Thyroid gland (tissue), 4 donors: Measurements from ENCODE around the gene LRRN3. TPM values are rescaled to one million over a fixed set of nuclear protein-coding genes. Genes with fewer than 3 reads are reported as not detected.
"Not testable (repeated sequence)": the region's sequence is repeated elsewhere in the genome, so short reads cannot be mapped to it uniquely, and the experiment has no call there.

Source experiments
- DNase-seq, 2 donors: peaks; one replicate each; pipeline ENCODE4 v3.0.0-alpha.2; 2019
- H3K27ac ChIP-seq, 3 donors: fragments of 200-600 bp; sonication (generic); 1 replicate in 2 of 3; 2 replicates in 1 of 3; pipeline ENCODE4 v1.5.1; 2016 to 2019; ENCODE audit warnings: mild to moderate bottlenecking in 1 of 3, moderate library complexity in 1 of 3
- H3K27me3 ChIP-seq: fragments of 200-600 bp; sonication (generic); one replicate; pipeline ENCODE4 v1.5.1; 2019
- H3K36me3 ChIP-seq, 2 donors: fragments of 200-600 bp; sonication (generic); one replicate each; pipeline ENCODE4 v1.5.1; 2016 to 2019
- H3K4me1 ChIP-seq, 2 donors: fragments of 200-600 bp; sonication (generic); one replicate each; pipeline ENCODE4 v1.5.1; 2017 to 2019
- H3K4me3 ChIP-seq, 3 donors: fragments of 200-600 bp; sonication (generic); replicated peaks in 1 of 3; 1 replicate in 2 of 3; 2 replicates in 1 of 3; pipeline ENCODE4 v1.5.1; 2016; ENCODE audit warnings: mild to moderate bottlenecking in 1 of 3
- H3K9me3 ChIP-seq: fragments of 200-600 bp; sonication (generic); one replicate; pipeline ENCODE4 v1.5.1; 2017
- POLR2A ChIP-seq, 2 donors: fragments of 450-650 bp; IDR thresholded peaks; one replicate each; pipeline ENCODE4 v1.6.1; 2017; ENCODE audit warnings: antibody characterized with exemption in 2 of 2, mild to moderate bottlenecking in 2 of 2, moderate library complexity in 1 of 2
- WGBS, 2 donors: methylation state at CpG; one replicate each; pipeline ENCODE4 v1.1.5; 2017; 5-methylcytosine and 5-hydroxymethylcytosine counted together
- intact Hi-C: fragments of 100-400 bp; cut with DNase I; formaldehyde crosslinking; loops from one replicate; pipeline ENCODE4 v1.15.1; 2023
- total RNA-seq, 4 donors: library from RNA; depleted of rRNA; stranded (reverse); fragments of >200 nt; gene quantifications; one replicate each; pipeline ENCODE4 v1.2.3, GENCODE V29; 2016
- TF ChIP-seq, protein P1 (sequence below), 6 experiments: fragments of 200-600 bp in 3 of 6; fragments of 450-650 bp in 3 of 6; sonication (generic) in 3 of 6; IDR thresholded peaks; one replicate each; pipeline ENCODE4 v1.5.1; 2016 to 2019; ENCODE audit warnings: antibody characterized with exemption in 6 of 6, mild to moderate bottlenecking in 2 of 6, inconsistent platforms in 1 of 6, moderate library complexity in 1 of 6

The LRRN3 gene
- total RNA-seq, 4 donors from 2014 or later = 5.9 to 15.9 (median 9.7) TPM

DNA sequence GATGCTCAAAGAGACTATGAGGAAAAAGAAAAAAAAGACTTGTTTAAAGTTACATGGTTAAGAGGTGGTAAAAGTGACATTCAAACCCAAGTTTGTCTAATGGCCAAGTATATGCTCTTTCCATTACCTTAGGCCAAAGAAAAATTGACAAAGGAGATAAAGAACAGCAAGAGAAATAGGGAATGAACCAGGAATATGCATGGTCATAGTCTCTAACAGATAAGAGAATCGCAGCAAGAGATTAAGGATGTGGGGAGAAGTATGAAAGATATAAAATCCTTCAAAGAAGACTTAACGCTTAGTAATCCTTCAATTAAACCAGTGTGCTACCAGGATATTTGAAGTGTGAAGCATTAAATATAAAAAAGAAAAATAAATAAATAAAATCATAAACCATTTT is 23.2 kb upstream of the LRRN3 start:
- no peaks in the 10 kb centered on the region for H3K36me3 ChIP-seq
- no peak overlapping the region for H3K27ac ChIP-seq
- no peak for DNase-seq
- H3K9me3 ChIP-seq = no peaks in the 10 kb centered on the region
- H3K4me3 ChIP-seq = no peak overlapping the region
- no peak for TF ChIP-seq POLR2A (IDR thresholded peaks at IDR 0.05)
- TF ChIP-seq, protein P1, sequence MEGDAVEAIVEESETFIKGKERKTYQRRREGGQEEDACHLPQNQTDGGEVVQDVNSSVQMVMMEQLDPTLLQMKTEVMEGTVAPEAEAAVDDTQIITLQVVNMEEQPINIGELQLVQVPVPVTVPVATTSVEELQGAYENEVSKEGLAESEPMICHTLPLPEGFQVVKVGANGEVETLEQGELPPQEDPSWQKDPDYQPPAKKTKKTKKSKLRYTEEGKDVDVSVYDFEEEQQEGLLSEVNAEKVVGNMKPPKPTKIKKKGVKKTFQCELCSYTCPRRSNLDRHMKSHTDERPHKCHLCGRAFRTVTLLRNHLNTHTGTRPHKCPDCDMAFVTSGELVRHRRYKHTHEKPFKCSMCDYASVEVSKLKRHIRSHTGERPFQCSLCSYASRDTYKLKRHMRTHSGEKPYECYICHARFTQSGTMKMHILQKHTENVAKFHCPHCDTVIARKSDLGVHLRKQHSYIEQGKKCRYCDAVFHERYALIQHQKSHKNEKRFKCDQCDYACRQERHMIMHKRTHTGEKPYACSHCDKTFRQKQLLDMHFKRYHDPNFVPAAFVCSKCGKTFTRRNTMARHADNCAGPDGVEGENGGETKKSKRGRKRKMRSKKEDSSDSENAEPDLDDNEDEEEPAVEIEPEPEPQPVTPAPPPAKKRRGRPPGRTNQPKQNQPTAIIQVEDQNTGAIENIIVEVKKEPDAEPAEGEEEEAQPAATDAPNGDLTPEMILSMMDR (IDR thresholded peaks at IDR 0.05) = no peak
- 90 to 98% methylated on average over 2 of the region's 2 CpGs for WGBS, 2 donors
- no peaks in the 10 kb centered on the region for H3K27me3 ChIP-seq
- intact Hi-C loops = no loop called here
- H3K4me1 ChIP-seq = no peaks in the 10 kb centered on the region

DNA sequence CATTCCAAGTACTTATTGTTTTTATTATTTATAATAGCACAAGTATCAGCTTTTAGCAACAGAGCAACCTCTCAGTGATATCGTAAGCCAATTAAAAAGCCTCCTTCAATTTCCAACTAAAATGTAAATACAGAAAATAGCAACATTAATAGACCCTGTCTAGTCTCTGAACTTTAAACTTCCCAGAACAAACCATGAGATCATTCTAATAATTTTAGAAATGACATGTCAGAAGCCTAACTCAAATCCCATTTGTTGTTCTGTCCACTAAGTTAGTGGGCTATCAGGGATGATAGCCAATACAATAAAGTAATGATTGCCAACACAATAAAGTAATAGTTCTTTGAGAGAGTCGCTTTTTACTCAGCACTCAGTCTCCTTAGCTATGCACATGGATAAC is 22.3 kb upstream of the LRRN3 start:
- TF ChIP-seq, protein P1 (IDR thresholded peaks at IDR 0.05) = no peak
- no peak for TF ChIP-seq POLR2A (IDR thresholded peaks at IDR 0.05)
- Histone ChIP-seq H3K36me3 (no peaks in the 10 kb centered on the region), H3K27ac (no peak overlapping the region), H3K4me1 (no peaks in the 10 kb centered on the region), H3K4me3 (no peak overlapping the region), H3K27me3 (no peaks in the 10 kb centered on the region), H3K9me3 (no peaks in the 10 kb centered on the region)
- WGBS, 2 donors = 93 to 97% methylated on average over 2 of the region's 2 CpGs
- intact Hi-C loops = no loop called here
- no peak for DNase-seq

DNA sequence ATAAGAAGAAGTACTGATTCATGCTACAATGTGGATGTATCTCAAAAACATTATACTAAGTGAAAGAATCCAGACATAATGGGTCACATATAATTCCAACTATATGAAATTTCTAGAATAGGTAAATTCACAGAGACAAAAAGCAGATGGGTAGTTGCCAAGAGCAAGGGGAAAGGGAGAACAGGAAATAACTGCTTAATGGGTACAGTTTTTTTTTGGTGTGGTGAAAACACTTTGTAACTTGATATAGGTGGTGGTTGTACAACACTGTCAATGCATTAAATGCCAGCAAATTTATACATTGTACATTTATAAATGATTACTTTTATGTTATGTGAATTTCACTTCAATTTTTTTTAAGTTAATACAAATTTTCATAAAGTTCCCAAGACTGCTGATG is 19.4 kb upstream of the LRRN3 start:
- TF ChIP-seq, protein P1 (IDR thresholded peaks at IDR 0.05) = no peak
- TF ChIP-seq POLR2A (IDR thresholded peaks at IDR 0.05) = no peak
- no peak overlapping the region for H3K27ac ChIP-seq
- no peaks in the 10 kb centered on the region for H3K27me3 ChIP-seq
- no peaks in the 10 kb centered on the region for H3K4me1 ChIP-seq
- no peaks in the 10 kb centered on the region for H3K36me3 ChIP-seq
- no peaks in the 10 kb centered on the region for H3K9me3 ChIP-seq
- no peak overlapping the region for H3K4me3 ChIP-seq
- no peak for DNase-seq
- intact Hi-C loops = no loop called here

GRCh38 chr7:111072658-111073057 is 18.3 kb upstream of the LRRN3 start:
- H3K27ac ChIP-seq, H3K9me3 ChIP-seq, H3K36me3 ChIP-seq, H3K4me3 ChIP-seq, intact Hi-C loops, H3K4me1 ChIP-seq, DNase-seq, H3K27me3 ChIP-seq: not testable (repeated sequence)
- WGBS, 2 donors = 95 to 97% methylated on average over 9 of the region's 9 CpGs

GRCh38 chr7:111074071-111074747 is 16.7 kb upstream of the LRRN3 start:
- TF ChIP-seq, protein P1 (IDR thresholded peaks at IDR 0.05) = no peak
- Histone ChIP-seq H3K27ac (no peak overlapping the region), H3K36me3 (no peaks in the 10 kb centered on the region), H3K27me3 (no peaks in the 10 kb centered on the region), H3K4me1 (no peaks in the 10 kb centered on the region), H3K9me3 (no peaks in the 10 kb centered on the region), H3K4me3 (no peak overlapping the region)
- no peak for DNase-seq
- intact Hi-C loops = no loop called here
- 75 to 81% methylated on average over 3 of the region's 3 CpGs for WGBS, 2 donors

- Histone ChIP-seq H3K27me3 (no peaks in the 10 kb centered on the region), H3K4me3 (no peak overlapping the region), H3K4me1 (no peaks in the 10 kb centered on the region), H3K9me3 (no peaks in the 10 kb centered on the region), H3K27ac (no peak overlapping the region), H3K36me3 (no peaks in the 10 kb centered on the region)
- no peak for DNase-seq
- TF ChIP-seq, protein P1 (IDR thresholded peaks at IDR 0.05) = no peak
- no peak for TF ChIP-seq POLR2A (IDR thresholded peaks at IDR 0.05)
- intact Hi-C loops = no loop called here
- WGBS, 2 donors = 75 to 87% methylated on average over 6 of the region's 6 CpGs
These were observed 16.2 kb upstream of the LRRN3 start for GRCh38 chr7:111074748-111075146.
